ENCODE measurements around the gene GSTM3.

The GSTM3 gene

DNA sequence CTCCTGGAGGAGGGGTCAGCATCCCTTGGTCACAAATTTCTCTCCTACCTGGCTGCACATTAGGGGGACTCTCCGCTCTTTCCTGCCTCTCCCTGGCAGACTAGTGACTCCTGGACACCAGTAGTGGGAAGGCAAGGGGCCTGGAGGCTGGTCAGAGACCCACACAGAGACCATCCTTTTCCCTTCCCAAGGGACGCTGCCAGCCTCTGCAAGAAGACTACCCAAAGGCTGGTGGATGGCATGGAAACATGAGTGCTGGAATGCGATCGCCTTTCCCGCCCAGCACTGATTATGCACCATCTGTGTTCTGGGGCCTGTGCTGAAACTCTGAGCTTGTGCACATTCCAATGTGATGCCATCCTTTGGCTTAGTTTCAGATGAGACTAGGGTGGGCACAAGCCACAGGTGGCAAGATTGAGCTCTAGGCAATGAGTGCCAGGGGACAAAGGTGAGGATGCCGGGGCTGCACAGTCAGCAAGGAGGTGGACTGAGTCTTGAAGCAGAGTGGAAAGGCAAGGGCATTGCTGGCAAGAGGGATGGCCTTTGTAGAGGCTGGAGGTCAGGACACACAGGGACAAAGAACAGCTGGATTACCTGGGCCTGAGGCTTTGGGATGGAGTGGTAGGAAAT lies 35.5 kb upstream of the GSTM3 start:
- no peaks in the 10 kb centered on the region for H3F3A ChIP-seq (ENCODE audit: control insufficient read depth, insufficient read depth)
- no peaks in the 10 kb centered on the region for H3K9me3 ChIP-seq (ENCODE audit: control insufficient read depth, insufficient read depth, low read length)
- H3K4me1 ChIP-seq (ENCODE audit: control insufficient read depth, low read length) = no peaks in the 10 kb centered on the region
- no peaks in the 10 kb centered on the region for H3K36me3 ChIP-seq (ENCODE audit: control insufficient read depth, low read length)
- no peaks in the 10 kb centered on the region for H4K20me1 ChIP-seq (ENCODE audit: control insufficient read depth, insufficient read depth, low read depth, low read length)
- no peak overlapping the region for H3K4me3 ChIP-seq (ENCODE audit: low read length)
- peaks cover 3% of the 10 kb centered on the region; the same call in 1 of the 2 replicates for H3K27me3 ChIP-seq (ENCODE audit: control insufficient read depth, low read length)
- TF ChIP-seq EZH2phosphoT487 (IDR thresholded peaks at IDR 0.05; ENCODE audit: borderline replicate concordance, low read length) = no peak
- TF ChIP-seq, protein P1, sequence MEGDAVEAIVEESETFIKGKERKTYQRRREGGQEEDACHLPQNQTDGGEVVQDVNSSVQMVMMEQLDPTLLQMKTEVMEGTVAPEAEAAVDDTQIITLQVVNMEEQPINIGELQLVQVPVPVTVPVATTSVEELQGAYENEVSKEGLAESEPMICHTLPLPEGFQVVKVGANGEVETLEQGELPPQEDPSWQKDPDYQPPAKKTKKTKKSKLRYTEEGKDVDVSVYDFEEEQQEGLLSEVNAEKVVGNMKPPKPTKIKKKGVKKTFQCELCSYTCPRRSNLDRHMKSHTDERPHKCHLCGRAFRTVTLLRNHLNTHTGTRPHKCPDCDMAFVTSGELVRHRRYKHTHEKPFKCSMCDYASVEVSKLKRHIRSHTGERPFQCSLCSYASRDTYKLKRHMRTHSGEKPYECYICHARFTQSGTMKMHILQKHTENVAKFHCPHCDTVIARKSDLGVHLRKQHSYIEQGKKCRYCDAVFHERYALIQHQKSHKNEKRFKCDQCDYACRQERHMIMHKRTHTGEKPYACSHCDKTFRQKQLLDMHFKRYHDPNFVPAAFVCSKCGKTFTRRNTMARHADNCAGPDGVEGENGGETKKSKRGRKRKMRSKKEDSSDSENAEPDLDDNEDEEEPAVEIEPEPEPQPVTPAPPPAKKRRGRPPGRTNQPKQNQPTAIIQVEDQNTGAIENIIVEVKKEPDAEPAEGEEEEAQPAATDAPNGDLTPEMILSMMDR (IDR thresholded peaks at IDR 0.05; ENCODE audit: low read depth, low read length, poor library complexity, severe bottlenecking) = no peak
- no peaks in the 10 kb centered on the region for H3K9me2 ChIP-seq (replicated peaks; ENCODE audit: control insufficient read depth, low read length)
- no peak overlapping the region for H3K4me2 ChIP-seq (ENCODE audit: low read length)
- H3K27ac ChIP-seq (ENCODE audit: low read depth, low read length) = no peak overlapping the region
- H3K79me2 ChIP-seq (ENCODE audit: control insufficient read depth, low read length) = no peaks in the 10 kb centered on the region

GRCh38 chr1:109775398-109775797 lies 34.6 kb upstream of the GSTM3 start:
- Histone ChIP-seq H3K4me2 (ENCODE audit: low read length) (no peak overlapping the region), H3F3A (ENCODE audit: control insufficient read depth, insufficient read depth) (no peaks in the 10 kb centered on the region), H3K9me3 (ENCODE audit: control insufficient read depth, insufficient read depth, low read length) (no peaks in the 10 kb centered on the region), H4K20me1 (ENCODE audit: control insufficient read depth, insufficient read depth, low read depth, low read length) (no peaks in the 10 kb centered on the region), H3K4me3 (ENCODE audit: low read length) (no peak overlapping the region), H3K9me2 (replicated peaks; ENCODE audit: control insufficient read depth, low read length) (no peaks in the 10 kb centered on the region), H3K4me1 (ENCODE audit: control insufficient read depth, low read length) (no peaks in the 10 kb centered on the region), H3K36me3 (ENCODE audit: control insufficient read depth, low read length) (no peaks in the 10 kb centered on the region), H3K79me2 (ENCODE audit: control insufficient read depth, low read length) (no peaks in the 10 kb centered on the region), H3K27ac (ENCODE audit: low read depth, low read length) (no peak overlapping the region), H3K27me3 (ENCODE audit: control insufficient read depth, low read length) (peaks cover 3% of the 10 kb centered on the region; the same call in 1 of the 2 replicates)
- TF ChIP-seq, protein P1 (IDR thresholded peaks at IDR 0.05; ENCODE audit: low read depth, low read length, poor library complexity, severe bottlenecking) = no peak
- no peak for TF ChIP-seq EZH2phosphoT487 (IDR thresholded peaks at IDR 0.05; ENCODE audit: borderline replicate concordance, low read length)

DNA sequence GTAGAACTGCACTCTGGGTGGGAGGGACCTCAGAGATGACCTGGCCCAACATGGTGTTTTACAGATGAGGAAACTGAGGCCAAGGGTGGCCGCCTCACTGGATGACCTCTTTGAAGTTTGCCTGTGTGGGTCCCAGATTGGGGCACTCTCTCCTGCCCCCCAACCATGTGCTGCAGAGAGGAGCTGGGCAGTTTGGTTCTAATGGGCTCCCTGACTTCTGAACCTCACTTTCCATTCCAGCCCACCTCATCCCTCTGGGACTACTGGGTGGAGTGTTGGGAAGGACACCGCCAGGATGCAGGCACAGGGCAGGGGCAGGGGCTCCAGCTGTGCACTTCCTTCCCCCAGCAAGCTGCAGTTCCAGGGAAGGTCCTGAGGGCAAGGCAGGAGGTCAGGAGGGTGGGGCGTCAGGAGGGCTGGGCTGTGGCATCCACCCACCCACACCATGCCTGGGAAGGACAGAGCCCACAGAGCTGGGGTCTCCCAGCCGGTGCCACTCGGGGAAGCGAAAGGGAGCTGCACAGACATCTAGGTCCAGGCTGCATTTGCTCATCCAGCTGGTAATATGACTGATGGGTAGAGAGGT lies 33.2 kb upstream of the GSTM3 start:
- Histone ChIP-seq H3K9me3 (ENCODE audit: control insufficient read depth, insufficient read depth, low read length) (no peaks in the 10 kb centered on the region), H3K36me3 (ENCODE audit: control insufficient read depth, low read length) (no peaks in the 10 kb centered on the region), H3K27ac (ENCODE audit: low read depth, low read length) (no peak overlapping the region), H3K4me1 (ENCODE audit: control insufficient read depth, low read length) (no peaks in the 10 kb centered on the region), H3K27me3 (ENCODE audit: control insufficient read depth, low read length) (peaks cover 3% of the 10 kb centered on the region; the same call in 1 of the 2 replicates), H3K9me2 (replicated peaks; ENCODE audit: control insufficient read depth, low read length) (no peaks in the 10 kb centered on the region), H4K20me1 (ENCODE audit: control insufficient read depth, insufficient read depth, low read depth, low read length) (no peaks in the 10 kb centered on the region), H3K4me3 (ENCODE audit: low read length) (no peak overlapping the region), H3F3A (ENCODE audit: control insufficient read depth, insufficient read depth) (no peaks in the 10 kb centered on the region), H3K79me2 (ENCODE audit: control insufficient read depth, low read length) (no peaks in the 10 kb centered on the region), H3K4me2 (ENCODE audit: low read length) (no peak overlapping the region)
- no peak for TF ChIP-seq EZH2phosphoT487 (IDR thresholded peaks at IDR 0.05; ENCODE audit: borderline replicate concordance, low read length)
- TF ChIP-seq, protein P1 (IDR thresholded peaks at IDR 0.05; ENCODE audit: low read depth, low read length, poor library complexity, severe bottlenecking) = no peak

All from DOHH2 (cell line).